ENCODE measurements around the gene KRT2. TPM values are rescaled to one million over a fixed set of nuclear protein-coding genes. Genes with fewer than 3 reads are reported as not detected.

Gene KRT2
- total and polyA plus RNA-seq, 2 of the 8 experiments (the other 6 are each of a cell fraction or from before 2014, with no cell fraction given): not detected

GRCh38 chr12:52617403-52617785, 34.6 kb downstream of the KRT2 start:
- FAIRE-seq: no peak
- no peak for TF ChIP-seq FOSL1 (IDR thresholded peaks at IDR 0.05; ENCODE audit: insufficient read depth, low read depth, low read length)
- no peak for TF ChIP-seq KDM4A (IDR thresholded peaks at IDR 0.05; ENCODE audit: low read depth, low read length, severe bottlenecking)
- TF ChIP-seq JUN (IDR thresholded peaks at IDR 0.05; ENCODE audit: low read depth, low read length): no peak
- no peak for TF ChIP-seq CBX8 (IDR thresholded peaks at IDR 0.05; ENCODE audit: borderline replicate concordance, low read depth, low read length)
- no peak for TF ChIP-seq TBP (IDR thresholded peaks at IDR 0.05; ENCODE audit: low read depth, low read length)
- TF ChIP-seq CREB1 (IDR thresholded peaks at IDR 0.05): no peak
- no peak for TF ChIP-seq TAF1 (IDR thresholded peaks at IDR 0.05; ENCODE audit: low read depth, low read length)
- no peak for TF ChIP-seq MAX (IDR thresholded peaks at IDR 0.05)
- no peak for TF ChIP-seq USF2 (IDR thresholded peaks at IDR 0.05; ENCODE audit: low read length)
- TF ChIP-seq RBBP5 (IDR thresholded peaks at IDR 0.05; ENCODE audit: borderline replicate concordance, low read depth, low read length): no peak
- no peak for TF ChIP-seq ATF2 (IDR thresholded peaks at IDR 0.05; ENCODE audit: low read length)
- TF ChIP-seq EZH2 (IDR thresholded peaks at IDR 0.05; ENCODE audit: low read depth, low read length, severe bottlenecking): no peak

More at GRCh38 chr12:52617403-52617785, 34.6 kb downstream of the KRT2 start:
- Histone ChIP-seq H3K18ac (ENCODE audit: extremely low read depth, low read length) (no peak overlapping the region), H3K23ac (ENCODE audit: insufficient read length) (no peak overlapping the region), H2BK12ac (ENCODE audit: low read depth, low read length) (no peak overlapping the region), H2BK15ac (ENCODE audit: low read length) (no peak overlapping the region), H2BK20ac (ENCODE audit: low read length) (no peak overlapping the region), H3K4me1 (replicated peaks in 1 of 4; ENCODE audit: control insufficient read depth in 3 of 4, insufficient read depth in 4 of 4, low read length in 3 of 4) (no peaks in the 10 kb centered on the region; a peak in 1 of 7 replicates), H3K14ac (ENCODE audit: insufficient read length) (no peak overlapping the region), H3K4ac (replicated peaks; ENCODE audit: insufficient read length, low read depth, low read length) (no peak overlapping the region), H3K9me3 (ENCODE audit: insufficient read depth in 2 of 2, low read depth in 1 of 2, low read length in 1 of 2) (no peaks in the 10 kb centered on the region), H3K36me3 (ENCODE audit: control insufficient read depth in 2 of 4, insufficient read depth in 4 of 4, low read length in 3 of 4) (no peaks in the 10 kb centered on the region), H3K79me1 (ENCODE audit: low read depth, low read length) (no peaks in the 10 kb centered on the region), H3K9ac (replicated peaks in 1 of 4; ENCODE audit: extremely low read depth in 1 of 4, low read depth in 3 of 4, low read length in 3 of 4) (no peak overlapping the region), H4K91ac (replicated peaks; ENCODE audit: insufficient read length, low read length) (no peak overlapping the region), H2AFZ (ENCODE audit: low read length) (no peak overlapping the region), H4K5ac (ENCODE audit: insufficient read length, low read depth, low read length) (no peak overlapping the region), H3K79me2 (ENCODE audit: control insufficient read depth in 1 of 2, insufficient read depth in 2 of 2, low read length in 2 of 2) (no peaks in the 10 kb centered on the region), H2BK120ac (replicated peaks; ENCODE audit: low read depth, low read length) (no peak overlapping the region), H3K27ac (ENCODE audit: low read depth, low read length) (no peak overlapping the region), H2BK5ac (ENCODE audit: low read depth, low read length) (no peak overlapping the region), H2AK5ac (ENCODE audit: low read depth, low read length) (no peak overlapping the region), H3K4me3 (ENCODE audit: extremely low read depth in 1 of 4, insufficient read depth in 2 of 4, low read depth in 3 of 4, low read length in 4 of 4) (no peak overlapping the region), H3K27me3 (replicated peaks in 1 of 4; ENCODE audit: control insufficient read depth in 3 of 4, extremely low read depth in 1 of 4, insufficient read depth in 3 of 4, low read length in 3 of 4) (no peaks in the 10 kb centered on the region), H3K4me2 (ENCODE audit: insufficient read depth in 1 of 2, low read depth in 2 of 2, low read length in 2 of 2) (no peak overlapping the region), H4K20me1 (replicated peaks in 1 of 2; ENCODE audit: control insufficient read depth in 1 of 2, insufficient read depth in 2 of 2, low read length in 2 of 2) (no peaks in the 10 kb centered on the region), H4K8ac (ENCODE audit: extremely low read depth, insufficient read depth, low read length) (no peak overlapping the region), H3K56ac (replicated peaks; ENCODE audit: insufficient read length, low read depth, low read length) (no peak overlapping the region), H3K23me2 (ENCODE audit: low read depth, low read length) (no peaks in the 10 kb centered on the region)
- 100% methylated on average over 7 of the region's 7 CpGs; no CpG with 5 or more reads in 1 of the 2 experiments for WGBS, 2 experiments (ENCODE audit: extremely low coverage in 1 of 2, insufficient coverage in 1 of 2, insufficient read length in 1 of 2, insufficient replicate concordance in 2 of 2, low coverage in 1 of 2, low lambda C conversion rate in 2 of 2, missing lambda C conversion rate in 1 of 2)
- POLR2A ChIA-PET (ENCODE audit: partially characterized antibody): no interaction called here
- DNase-seq (ENCODE audit: low read depth in 1 of 2, low spot score in 2 of 2): peak in 1 of 2 experiments; percentile 28
- CTCF ChIA-PET (ENCODE audit: partially characterized antibody): interaction anchor here (1.0 to 2.8 kb wide), 7 partner anchors 35 to 371 kb away, joined by 3 to 8 read pairs (median 5); no protein-coding TSS in a partner anchor
